ENCODE measurements around the gene AHRR.

The AHRR gene

GRCh38 chr5:460273-460625 is 138.7 kb downstream of the AHRR start:
- Histone ChIP-seq H3K9me3 (no peaks in the 10 kb centered on the region), H3K4me2 (no peak overlapping the region), H3K4me1 (peaks cover 15% of the 10 kb centered on the region), H3K9ac (no peak overlapping the region), H3K27ac (no peak overlapping the region), H3K36me3 (peaks cover 94% of the 10 kb centered on the region), H3K4me3 (no peak overlapping the region), H3K27me3 (no peaks in the 10 kb centered on the region), H4K20me1 (peaks cover 76% of the 10 kb centered on the region)
- TF ChIP-seq Cebpa-rat (IDR thresholded peaks at IDR 0.05), result no peak

- Histone ChIP-seq H3K27me3 (no peaks in the 10 kb centered on the region), H3K9ac (no peak overlapping the region), H3K4me3 (no peak overlapping the region), H3K4me1 (peaks cover 15% of the 10 kb centered on the region), H3K9me3 (no peaks in the 10 kb centered on the region), H3K4me2 (no peak overlapping the region), H3K27ac (no peak overlapping the region), H3K36me3 (peaks cover 94% of the 10 kb centered on the region), H4K20me1 (peaks cover 60% of the 10 kb centered on the region)
- no peak for TF ChIP-seq Cebpa-rat (IDR thresholded peaks at IDR 0.05)
Measured at GRCh38 chr5:462051-462481, 140.6 kb downstream of the AHRR start.

- H3K36me3 ChIP-seq, result peaks cover 84% of the 10 kb centered on the region
- no peak overlapping the region for H3K9ac ChIP-seq
- peaks cover 15% of the 10 kb centered on the region for H3K4me1 ChIP-seq
- no peaks in the 10 kb centered on the region for H3K9me3 ChIP-seq
- H3K27ac ChIP-seq, result no peak overlapping the region
- TF ChIP-seq Cebpa-rat (IDR thresholded peaks at IDR 0.05), result no peak
- H3K27me3 ChIP-seq, result no peaks in the 10 kb centered on the region
- peaks cover 48% of the 10 kb centered on the region for H4K20me1 ChIP-seq
- H3K4me3 ChIP-seq, result no peak overlapping the region
- no peak overlapping the region for H3K4me2 ChIP-seq
Measured at GRCh38 chr5:463301-463700, 141.8 kb downstream of the AHRR start.

GRCh38 chr5:463952-464351 is 142.4 kb downstream of the AHRR start:
- H3K36me3 ChIP-seq, result peaks cover 84% of the 10 kb centered on the region
- peak overlapping the region; percentile 58 for H3K4me2 ChIP-seq
- H3K9me3 ChIP-seq, result no peaks in the 10 kb centered on the region
- no peak overlapping the region for H3K9ac ChIP-seq
- H4K20me1 ChIP-seq, result peaks cover 42% of the 10 kb centered on the region
- no peak overlapping the region for H3K27ac ChIP-seq
- TF ChIP-seq Cebpa-rat (IDR thresholded peaks at IDR 0.05), result no peak
- H3K4me1 ChIP-seq, result peaks cover 15% of the 10 kb centered on the region
- no peak overlapping the region for H3K4me3 ChIP-seq
- H3K27me3 ChIP-seq, result no peaks in the 10 kb centered on the region

- no peak overlapping the region for H3K9ac ChIP-seq
- H3K36me3 ChIP-seq, result peaks cover 84% of the 10 kb centered on the region
- peak overlapping the region; percentile 58 for H3K4me2 ChIP-seq
- no peaks in the 10 kb centered on the region for H3K9me3 ChIP-seq
- no peak overlapping the region for H3K27ac ChIP-seq
- peaks cover 15% of the 10 kb centered on the region for H3K4me1 ChIP-seq
- no peak for TF ChIP-seq Cebpa-rat (IDR thresholded peaks at IDR 0.05)
- H3K27me3 ChIP-seq, result no peaks in the 10 kb centered on the region
- peaks cover 41% of the 10 kb centered on the region for H4K20me1 ChIP-seq
- no peak overlapping the region for H3K4me3 ChIP-seq
Measured at GRCh38 chr5:464446-464842, 142.9 kb downstream of the AHRR start.

- Histone ChIP-seq H3K4me1 (peaks cover 19% of the 10 kb centered on the region), H4K20me1 (peaks cover 41% of the 10 kb centered on the region), H3K27me3 (no peaks in the 10 kb centered on the region), H3K4me2 (peak overlapping the region; percentile 58), H3K4me3 (no peak overlapping the region), H3K9me3 (no peaks in the 10 kb centered on the region), H3K27ac (no peak overlapping the region), H3K36me3 (peaks cover 84% of the 10 kb centered on the region), H3K9ac (no peak overlapping the region)
- no peak for TF ChIP-seq Cebpa-rat (IDR thresholded peaks at IDR 0.05)
Measured at GRCh38 chr5:464843-465590, 143.5 kb downstream of the AHRR start.

- H4K20me1 ChIP-seq, result peaks cover 39% of the 10 kb centered on the region
- H3K4me2 ChIP-seq, result no peak overlapping the region
- H3K36me3 ChIP-seq, result peaks cover 82% of the 10 kb centered on the region
- H3K4me3 ChIP-seq, result no peak overlapping the region
- H3K9ac ChIP-seq, result no peak overlapping the region
- no peak for TF ChIP-seq Cebpa-rat (IDR thresholded peaks at IDR 0.05)
- no peak overlapping the region for H3K27ac ChIP-seq
- peaks cover 27% of the 10 kb centered on the region for H3K4me1 ChIP-seq
- H3K9me3 ChIP-seq, result no peaks in the 10 kb centered on the region
- H3K27me3 ChIP-seq, result no peaks in the 10 kb centered on the region
Measured at GRCh38 chr5:465591-466403, 144.3 kb downstream of the AHRR start.

GRCh38 chr5:466661-467310 is 145.3 kb downstream of the AHRR start:
- Histone ChIP-seq H3K27ac (no peak overlapping the region), H3K9me3 (no peaks in the 10 kb centered on the region), H3K27me3 (no peaks in the 10 kb centered on the region), H3K4me2 (no peak overlapping the region), H3K4me1 (peaks cover 37% of the 10 kb centered on the region), H3K4me3 (no peak overlapping the region), H4K20me1 (peaks cover 49% of the 10 kb centered on the region), H3K9ac (no peak overlapping the region), H3K36me3 (peaks cover 81% of the 10 kb centered on the region)
- no peak for TF ChIP-seq Cebpa-rat (IDR thresholded peaks at IDR 0.05)

GRCh38 chr5:468401-468800 is 146.9 kb downstream of the AHRR start:
- TF ChIP-seq Cebpa-rat (IDR thresholded peaks at IDR 0.05), result no peak
- peaks cover 45% of the 10 kb centered on the region for H3K4me1 ChIP-seq
- H4K20me1 ChIP-seq, result peaks cover 51% of the 10 kb centered on the region
- no peak overlapping the region for H3K27ac ChIP-seq
- H3K9me3 ChIP-seq, result no peaks in the 10 kb centered on the region
- H3K36me3 ChIP-seq, result peaks cover 66% of the 10 kb centered on the region
- H3K27me3 ChIP-seq, result peaks cover 1% of the 10 kb centered on the region; the same call in 1 of the 2 replicates
- no peak overlapping the region for H3K9ac ChIP-seq
- H3K4me2 ChIP-seq, result no peak overlapping the region
- no peak overlapping the region for H3K4me3 ChIP-seq

Measured in BLaER1 (cell line).